Upper lobe of right lung (tissue), 1 donor: Measurements from ENCODE around the gene CAMTA1. TPM values are rescaled to one million over a fixed set of nuclear protein-coding genes. Genes with fewer than 3 reads are reported as not detected.

Experiments used
- ATAC-seq: fragments of 200-7000 bp; cut with Tn5 transposase; one replicate; pipeline ENCODE4 v1.9.1; 2020; ENCODE audit warnings: mild to moderate bottlenecking, moderate library complexity
- DNase-seq: peaks from one replicate; pipeline ENCODE4 v3.0.0-alpha.2; 2020
- H3K27ac ChIP-seq: fragments of 200-600 bp; one replicate; pipeline ENCODE4 v1.8.0; 2022
- H3K27me3 ChIP-seq: fragments of 200-600 bp; one replicate; pipeline ENCODE4 v1.8.0; 2022; ENCODE audit warnings: mild to moderate bottlenecking
- H3K36me3 ChIP-seq: fragments of 200-600 bp; one replicate; pipeline ENCODE4 v1.8.0; 2022
- H3K4me1 ChIP-seq: fragments of 200-600 bp; one replicate; pipeline ENCODE4 v1.8.0; 2022
- H3K4me3 ChIP-seq: fragments of 200-600 bp; one replicate; pipeline ENCODE4 v1.8.0; 2022; ENCODE audit warnings: mild to moderate bottlenecking
- H3K9me3 ChIP-seq: fragments of 200-600 bp; one replicate; pipeline ENCODE4 v1.8.0; 2022
- CTCF ChIP-seq: fragments of 200-600 bp; IDR thresholded peaks from one replicate; pipeline ENCODE4 v1.8.0; 2022; ENCODE audit warnings: antibody characterized with exemption
- intact Hi-C: fragments of 100-400 bp; cut with DNase I; formaldehyde crosslinking; loops from one replicate; pipeline ENCODE4 v1.11.0; 2022
- total RNA-seq: library from RNA; stranded (reverse); fragmentation: NEBNext Ultra II Directional; extraction: Animal tissue kit (Norgen Biotek cat#: 25700); gene quantifications from one replicate; pipeline ENCODE4 v1.2.1, GENCODE V29; 2021
- donor health status: DM: no; HTN: yes; CAD: no; lungs with severe emphysema.

The CAMTA1 gene
- total RNA-seq, 1 donor from 2014 or later: 63.4 TPM

GRCh38 chr1:7671676-7672075, 886.4 kb downstream of the CAMTA1 start:
- H3K4me3 ChIP-seq: no peak overlapping the region
- H3K36me3 ChIP-seq: no peaks in the 10 kb centered on the region
- ATAC-seq (no peak), DNase-seq (no peak)
- intact Hi-C loops: no loop called here
- peaks cover 5% of the 10 kb centered on the region for H3K27me3 ChIP-seq
- TF ChIP-seq CTCF: no peak
- H3K4me1 ChIP-seq: peaks cover 7% of the 10 kb centered on the region
- H3K9me3 ChIP-seq: no peaks in the 10 kb centered on the region
- no peak overlapping the region for H3K27ac ChIP-seq

GRCh38 chr1:7672864-7673263, 887.6 kb downstream of the CAMTA1 start:
- ATAC-seq: no peak
- H3K4me1 ChIP-seq: peaks cover 4% of the 10 kb centered on the region
- H3K27ac ChIP-seq: no peak overlapping the region
- TF ChIP-seq CTCF: no peak
- no peak overlapping the region for H3K4me3 ChIP-seq
- H3K27me3 ChIP-seq: peaks cover 5% of the 10 kb centered on the region
- no peaks in the 10 kb centered on the region for H3K9me3 ChIP-seq
- DNase-seq: no peak
- no peaks in the 10 kb centered on the region for H3K36me3 ChIP-seq
- intact Hi-C loops: no loop called here

GRCh38 chr1:7674972-7675371, 889.7 kb downstream of the CAMTA1 start:
- Histone ChIP-seq H3K27ac (no peak overlapping the region), H3K4me1 (peaks cover 5% of the 10 kb centered on the region), H3K9me3 (no peaks in the 10 kb centered on the region), H3K36me3 (no peaks in the 10 kb centered on the region), H3K4me3 (no peak overlapping the region), H3K27me3 (peaks cover 1% of the 10 kb centered on the region)
- no peak for TF ChIP-seq CTCF
- intact Hi-C loops: no loop called here
- ATAC-seq: no peak
- DNase-seq: no peak

GRCh38 chr1:7675431-7676273, 890.4 kb downstream of the CAMTA1 start:
- ATAC-seq: no peak
- intact Hi-C loops: no loop called here
- H3K27me3 ChIP-seq: no peaks in the 10 kb centered on the region

GRCh38 chr1:7676274-7676945, 891.2 kb downstream of the CAMTA1 start:
- Histone ChIP-seq H3K9me3 (no peaks in the 10 kb centered on the region), H3K36me3 (no peaks in the 10 kb centered on the region), H3K4me3 (no peak overlapping the region), H3K27me3 (no peaks in the 10 kb centered on the region), H3K4me1 (peaks cover 5% of the 10 kb centered on the region), H3K27ac (no peak overlapping the region)
- no peak for TF ChIP-seq CTCF
- ATAC-seq (no peak), DNase-seq (no peak)
- intact Hi-C loops: no loop called here

More at GRCh38 chr1:7675431-7676273, 890.4 kb downstream of the CAMTA1 start:
- TF ChIP-seq CTCF: no peak
- H3K27ac ChIP-seq: no peak overlapping the region
- H3K36me3 ChIP-seq: no peaks in the 10 kb centered on the region
- H3K4me1 ChIP-seq: peaks cover 5% of the 10 kb centered on the region
- no peak for DNase-seq
- H3K4me3 ChIP-seq: no peak overlapping the region
- H3K9me3 ChIP-seq: no peaks in the 10 kb centered on the region
